Hematopoietic multipotent progenitor cell treated with erythropoietin and hydrocortisone succinate and interleukin-3 and kit ligand, for 17 days (in vitro differentiated cells): ENCODE data around the gene SAT2.
"Not testable (repeated sequence)": the region's sequence is repeated elsewhere in the genome, so short reads cannot be mapped to it uniquely, and the experiment has no call there.

Experiments used
- DNase-seq: peaks from one replicate; pipeline ENCODE4 v3.0.0-alpha.2; 2015; ENCODE audit warnings: low spot score

Gene SAT2

DNA sequence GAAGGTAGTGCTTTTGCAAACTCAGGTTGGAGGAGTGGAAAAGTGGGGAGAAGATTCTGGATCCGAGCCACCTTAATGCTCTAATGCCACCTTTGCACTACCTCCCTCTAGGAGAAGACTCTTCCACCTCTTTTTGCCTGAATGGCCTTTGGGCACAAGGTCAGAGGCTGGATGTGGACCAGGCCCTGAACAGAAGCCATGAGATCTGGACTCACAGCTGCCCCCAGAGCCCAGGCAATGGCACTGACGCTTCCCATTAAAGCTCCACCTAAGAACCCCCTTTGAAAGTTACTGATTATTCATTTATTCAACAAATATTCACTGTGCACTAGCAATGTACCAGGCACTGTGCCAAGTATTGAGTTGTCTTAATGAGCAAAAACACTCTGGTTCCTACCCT lies 5.5 kb upstream of the SAT2 start:
- DNase-seq, result no peak

DNA sequence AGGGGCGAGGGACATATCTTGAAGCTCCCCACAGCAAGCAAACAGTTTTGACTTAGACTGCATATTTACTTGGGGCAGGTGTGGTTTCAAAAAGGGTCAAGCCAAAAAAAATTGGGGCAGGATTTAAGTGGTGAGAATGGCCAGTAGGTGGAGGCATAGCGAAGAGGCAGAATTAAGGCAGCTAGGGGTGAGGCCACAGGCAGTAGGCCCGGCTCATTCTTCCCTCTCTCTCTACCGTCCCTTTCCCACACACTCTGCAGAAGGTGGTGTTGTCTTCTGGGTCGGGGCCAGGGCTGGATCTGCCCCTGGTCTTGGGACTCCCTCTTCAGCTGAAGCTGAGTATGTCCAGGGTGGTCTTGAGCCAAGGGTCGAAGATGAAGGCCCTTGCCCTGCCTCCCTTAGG lies 4.9 kb upstream of the SAT2 start:
- peak; percentile 83 for DNase-seq

DNA sequence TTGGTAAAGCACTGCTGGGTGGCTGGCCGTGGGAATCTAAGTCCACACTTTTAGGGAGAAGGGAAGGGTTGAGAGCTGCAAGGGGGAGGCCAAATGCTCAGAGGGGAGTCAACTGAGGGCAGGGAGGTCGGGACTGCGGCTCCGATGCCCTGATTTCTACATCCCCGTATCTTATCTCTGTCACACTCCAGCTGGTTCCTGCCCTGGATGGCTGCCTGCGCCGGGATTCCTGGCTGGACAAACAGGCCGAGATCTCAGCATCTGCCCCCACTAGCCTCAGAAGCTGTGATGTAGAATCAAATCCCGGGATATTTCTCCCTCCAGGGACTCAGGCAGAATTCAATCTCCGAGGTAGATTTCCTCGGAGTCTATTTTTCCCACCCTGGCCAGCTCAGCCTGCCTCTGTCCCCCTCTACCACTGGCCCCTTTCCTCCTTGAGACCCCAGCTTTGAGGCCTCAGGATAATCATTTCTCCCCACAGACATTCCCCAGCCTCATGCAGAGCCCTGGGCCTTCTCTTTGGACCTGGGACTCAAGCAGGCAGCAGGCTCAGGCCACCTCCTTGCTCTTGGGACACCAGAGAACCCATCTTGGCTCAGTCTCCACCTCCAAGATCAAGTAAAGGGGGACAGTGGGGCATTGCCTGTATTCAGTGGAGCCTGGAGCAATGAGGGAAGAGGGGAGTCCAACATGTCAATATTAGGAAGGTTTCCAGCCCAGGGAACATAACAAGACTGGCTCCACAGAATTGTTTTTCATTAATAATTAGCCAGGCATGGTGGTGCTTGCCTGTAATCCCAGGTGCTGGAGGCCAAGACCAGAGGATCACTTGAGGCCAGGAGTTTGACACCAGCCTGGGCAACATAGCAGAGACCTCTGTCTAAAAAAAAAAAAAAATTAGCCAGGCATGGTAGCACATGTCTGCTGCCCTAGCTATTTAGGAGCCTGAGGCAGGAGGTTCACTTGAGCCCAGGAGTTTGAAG lies 4.1 kb upstream of the SAT2 start:
- DNase-seq, result no peak

DNA sequence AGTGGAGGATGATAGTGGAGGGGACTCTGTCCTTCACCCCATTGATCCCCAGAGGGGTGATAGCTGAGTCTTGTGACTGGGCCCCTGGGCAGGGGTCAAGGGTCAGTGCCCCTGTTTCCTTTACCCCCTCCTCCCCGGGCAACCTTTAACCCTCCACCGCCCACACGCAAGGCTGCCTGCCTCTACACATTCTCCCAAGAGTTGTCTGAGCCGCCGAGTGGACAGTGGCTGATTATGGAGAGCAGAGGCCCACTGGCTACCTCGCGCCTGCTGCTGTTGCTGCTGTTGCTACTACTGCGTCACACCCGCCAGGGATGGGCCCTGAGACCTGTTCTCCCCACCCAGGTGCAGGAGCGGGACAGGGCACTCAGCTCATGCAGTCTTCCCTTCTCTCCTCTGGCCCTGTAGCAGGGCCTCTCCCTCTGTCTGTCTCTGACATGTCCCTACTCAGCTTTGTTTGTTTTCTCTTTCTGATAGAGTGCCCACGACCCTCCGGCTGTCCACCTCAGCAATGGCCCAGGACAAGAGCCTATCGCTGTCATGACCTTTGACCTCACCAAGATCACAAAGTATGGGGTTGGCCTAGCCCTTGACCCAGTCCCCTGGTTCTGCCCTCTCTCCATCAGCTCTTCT lies 2.4 kb upstream of the SAT2 start, which contains the start of gene SHBG:
Gene SHBG, plus strand, starts transcription at position 197 of the 633 bp plus-strand sequence. Its CDS starts 38 bp downstream, at position 235.
- DNase-seq, result no peak

DNA sequence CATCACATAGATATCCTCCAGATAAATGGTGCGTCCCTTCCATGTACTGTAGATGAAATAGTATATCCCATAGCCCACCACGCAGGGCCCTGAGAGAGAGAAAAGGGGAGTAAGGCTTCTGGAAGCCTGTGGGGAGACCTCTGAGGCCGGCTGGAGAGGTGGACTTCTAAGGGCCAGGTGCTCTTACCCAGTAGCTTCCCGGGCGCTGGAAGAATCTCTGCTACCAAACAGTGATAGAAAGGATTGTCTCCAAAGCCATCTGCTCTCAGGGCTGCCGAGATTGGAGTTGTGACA lies 718 bp downstream of the SAT2 start:
- no peak for DNase-seq

DNA sequence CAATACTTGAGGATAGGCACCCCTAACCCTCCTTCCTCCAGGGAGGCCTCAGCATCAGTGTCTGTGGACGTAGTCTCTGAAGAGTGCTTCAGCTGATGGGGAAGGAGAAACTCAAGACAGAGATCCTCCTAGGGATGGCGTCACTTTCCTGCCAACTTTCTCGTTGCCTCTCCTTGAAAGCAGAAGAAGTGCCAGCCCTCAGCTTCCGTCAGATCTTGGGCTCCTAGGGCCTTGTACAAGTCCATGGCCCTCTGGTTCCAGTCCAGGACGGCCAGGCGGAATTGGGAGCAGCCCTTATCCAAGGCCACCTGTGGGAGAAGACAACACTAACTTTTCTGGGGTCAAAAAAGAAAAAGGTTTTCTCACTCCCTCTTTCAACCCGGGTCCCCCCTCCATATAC lies 1.3 kb downstream of the SAT2 start:
- no peak for DNase-seq

DNA sequence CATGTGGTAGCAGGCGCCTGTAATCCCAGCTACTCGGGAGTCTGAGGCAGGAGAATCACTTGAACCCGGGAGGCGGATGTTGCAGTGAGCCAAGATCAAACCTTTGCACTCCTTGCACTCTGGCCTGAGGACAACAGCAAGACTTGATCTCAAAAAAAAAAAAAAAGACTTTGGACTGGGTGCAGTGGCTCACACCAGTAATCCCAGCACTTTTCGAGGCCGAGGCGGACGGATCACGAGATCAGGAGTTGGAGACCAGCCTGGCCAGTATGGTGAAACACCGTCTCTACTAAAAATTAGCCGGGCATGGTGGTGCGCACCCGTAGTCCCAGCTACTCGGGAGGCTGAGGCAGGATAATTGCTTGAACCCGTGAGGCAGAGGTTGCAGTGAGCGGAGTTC lies 1.9 kb downstream of the SAT2 start:
- DNase-seq, result not testable (repeated sequence)

DNA sequence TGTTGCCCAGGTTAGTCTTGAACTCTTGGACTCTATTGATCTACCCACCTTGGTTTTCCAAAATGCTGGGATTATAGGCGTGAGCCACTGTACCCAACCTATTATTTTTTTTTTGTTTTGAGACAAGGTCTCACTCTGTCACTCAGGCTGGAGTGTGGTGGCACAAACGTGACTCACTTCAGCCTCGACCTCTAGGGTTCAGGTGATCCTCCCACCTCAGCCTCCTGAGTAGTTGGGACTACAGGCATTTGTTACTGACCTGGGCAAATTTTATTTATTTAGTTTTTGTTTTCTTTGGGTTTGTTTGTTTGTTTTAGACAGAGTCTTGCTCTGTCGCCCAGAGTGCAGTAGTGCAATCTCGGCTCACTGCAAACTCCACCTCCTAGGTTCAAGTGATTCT lies 4.0 kb downstream of the SAT2 start:
- DNase-seq, result no peak

DNA sequence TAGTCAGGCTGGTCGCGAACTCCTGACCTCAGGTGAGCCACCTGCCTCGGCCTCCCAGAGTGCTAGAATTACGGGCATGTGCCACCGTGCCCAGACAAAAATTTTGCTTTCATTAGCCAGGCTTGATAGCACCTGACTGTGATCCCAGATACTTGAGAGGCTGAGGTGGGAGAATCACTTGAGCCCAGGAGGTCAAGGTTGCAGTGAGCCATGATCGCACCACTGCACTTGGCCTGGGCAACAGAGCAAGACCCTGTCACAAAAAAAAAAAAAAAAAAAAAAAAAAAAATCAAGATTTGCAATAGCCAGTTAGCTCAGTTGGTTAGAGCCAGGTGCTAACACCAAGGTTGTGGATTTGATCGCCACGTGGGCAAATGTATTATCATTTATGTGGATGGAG lies 6.8 kb downstream of the SAT2 start:
- no peak for DNase-seq

DNA sequence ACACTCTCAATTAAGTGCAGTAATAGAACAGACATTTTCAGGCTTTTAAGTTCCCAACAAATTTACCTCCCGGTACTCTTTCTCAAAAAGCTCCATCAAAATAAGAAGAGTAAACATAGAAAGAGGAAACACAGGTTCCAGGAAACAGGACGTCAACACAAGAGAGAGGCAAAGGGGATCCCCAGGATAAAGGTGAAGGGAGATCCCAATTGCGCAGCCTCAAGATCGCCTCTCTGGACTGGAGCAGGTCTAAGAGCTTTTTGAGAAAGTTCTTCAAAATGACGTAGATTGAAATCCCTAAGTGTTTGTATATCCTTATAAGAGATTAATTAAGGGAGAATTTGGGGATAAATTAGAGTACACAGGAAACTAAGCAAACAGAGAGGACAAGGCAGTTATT lies 9.0 kb downstream of the SAT2 start:
- DNase-seq, result no peak

DNA sequence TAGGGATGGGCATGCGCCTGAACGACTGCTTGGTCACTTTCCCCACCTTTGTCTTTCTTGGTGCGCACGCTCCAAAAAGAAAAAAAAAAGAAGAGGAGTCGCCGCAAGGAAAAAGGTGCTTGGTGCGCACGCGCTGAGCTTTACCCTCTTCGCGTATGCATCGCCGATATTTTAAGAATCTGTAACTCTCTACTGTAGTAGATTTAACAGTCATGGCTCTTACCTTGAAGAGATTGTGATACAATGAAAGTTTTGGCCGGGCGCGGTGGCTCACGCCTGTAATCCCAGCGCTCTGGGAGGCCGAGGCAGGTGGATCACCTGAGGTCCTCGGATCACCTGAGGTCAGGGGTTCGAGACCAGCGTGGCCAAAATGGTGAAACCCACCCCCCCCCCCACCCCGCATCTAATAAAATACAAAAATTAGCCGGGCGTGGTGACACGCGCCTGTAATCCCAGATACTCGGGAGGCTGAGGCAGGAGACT lies 12.3 kb downstream of the SAT2 start:
- no peak for DNase-seq

DNA sequence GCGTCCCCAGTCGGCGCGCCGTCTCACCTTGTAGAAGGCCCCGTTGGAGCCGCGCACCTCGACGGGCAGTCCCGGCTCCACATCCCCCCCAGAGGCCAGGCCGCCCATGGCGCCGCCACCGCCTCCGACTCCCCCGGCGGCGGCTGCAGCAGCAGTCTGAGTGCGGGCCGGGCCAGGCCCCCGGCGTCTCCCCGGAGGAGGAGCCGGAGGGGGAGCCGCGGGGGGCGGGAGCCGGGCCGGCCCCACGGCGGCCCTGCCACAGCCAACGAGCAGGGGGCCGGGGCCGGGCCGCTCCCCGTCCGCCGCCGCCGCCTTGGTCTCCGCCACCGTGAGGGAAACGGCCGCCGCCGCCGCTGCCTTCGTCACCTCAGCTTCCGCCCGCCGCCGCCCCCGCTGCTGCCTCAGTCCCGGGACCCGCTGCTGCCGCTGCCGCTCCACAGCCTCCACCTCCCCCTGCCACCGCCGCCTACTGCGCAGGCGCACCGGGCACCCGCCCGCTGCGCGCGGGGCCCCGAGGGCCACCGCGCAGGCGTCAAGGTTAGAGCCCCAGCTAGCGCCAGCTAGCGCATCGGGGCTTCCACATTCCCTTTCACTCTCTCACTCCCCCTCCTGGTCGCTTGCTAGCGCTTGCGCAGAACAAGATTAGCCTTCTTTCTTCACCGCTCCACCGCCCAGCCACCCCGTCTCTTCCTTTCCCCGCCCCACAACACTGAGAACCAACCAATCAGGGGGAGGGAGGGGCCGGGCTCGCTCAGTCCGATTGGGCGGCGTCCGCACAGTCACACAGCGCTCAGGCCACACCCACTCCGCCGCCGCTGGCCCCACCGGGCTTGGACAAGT lies 13.0 kb downstream of the SAT2 start, which contains the start of gene FXR2:
Gene FXR2, minus strand, starts transcription at position 473 of the 840 bp plus-strand sequence. Its CDS starts 365 bp downstream, at position 108.
- peak; percentile 100 for DNase-seq

DNA sequence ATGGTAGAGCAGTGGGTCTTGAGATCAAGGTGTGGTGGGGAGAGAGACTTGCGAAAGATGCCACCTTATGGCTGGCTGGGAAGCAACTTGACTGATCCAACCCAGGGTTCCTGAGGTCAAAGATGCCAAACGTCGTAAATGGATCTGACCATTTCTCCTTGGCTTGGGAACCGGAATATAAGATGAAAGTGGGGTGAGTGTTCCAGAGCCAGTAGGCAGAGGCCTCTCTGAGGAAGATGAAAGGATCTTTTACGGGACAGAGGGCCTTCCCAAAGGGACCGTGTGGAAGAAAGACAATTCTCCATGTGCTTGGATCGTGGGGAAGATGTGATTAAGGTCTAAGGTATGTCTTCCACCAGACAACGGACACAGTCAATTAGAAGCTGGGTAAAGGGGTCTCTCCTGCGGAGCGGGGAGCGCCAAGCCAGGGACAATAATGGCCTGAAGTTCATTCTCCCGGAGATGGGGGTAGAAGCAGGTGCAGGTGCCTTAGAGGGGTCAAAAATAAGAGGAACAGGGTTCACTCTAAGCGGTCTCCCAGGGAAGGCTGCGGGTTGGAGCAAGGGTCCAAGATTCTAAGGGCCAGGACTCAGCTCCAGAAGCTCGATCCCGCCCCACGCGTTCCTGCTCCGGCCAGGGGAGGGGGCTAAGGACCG lies 13.7 kb downstream of the SAT2 start:
- peak; percentile 42 for DNase-seq

DNA sequence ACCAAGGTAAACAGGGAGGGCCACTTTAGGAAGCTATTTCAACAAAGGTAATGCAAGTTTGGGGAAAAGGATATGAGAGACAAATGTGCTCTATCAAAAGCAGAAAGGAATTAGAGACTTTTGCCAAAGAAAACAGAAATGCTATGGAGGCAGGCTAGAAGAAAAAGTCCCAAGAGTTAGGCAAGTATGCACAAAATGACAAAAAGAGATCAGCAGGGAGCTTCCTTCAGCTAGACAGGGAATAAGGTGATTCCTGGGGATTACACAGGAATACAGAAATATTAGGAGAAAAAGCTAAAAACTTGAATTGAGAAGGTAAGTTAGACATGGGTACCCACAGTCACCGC lies 15.4 kb downstream of the SAT2 start:
- no peak for DNase-seq

DNA sequence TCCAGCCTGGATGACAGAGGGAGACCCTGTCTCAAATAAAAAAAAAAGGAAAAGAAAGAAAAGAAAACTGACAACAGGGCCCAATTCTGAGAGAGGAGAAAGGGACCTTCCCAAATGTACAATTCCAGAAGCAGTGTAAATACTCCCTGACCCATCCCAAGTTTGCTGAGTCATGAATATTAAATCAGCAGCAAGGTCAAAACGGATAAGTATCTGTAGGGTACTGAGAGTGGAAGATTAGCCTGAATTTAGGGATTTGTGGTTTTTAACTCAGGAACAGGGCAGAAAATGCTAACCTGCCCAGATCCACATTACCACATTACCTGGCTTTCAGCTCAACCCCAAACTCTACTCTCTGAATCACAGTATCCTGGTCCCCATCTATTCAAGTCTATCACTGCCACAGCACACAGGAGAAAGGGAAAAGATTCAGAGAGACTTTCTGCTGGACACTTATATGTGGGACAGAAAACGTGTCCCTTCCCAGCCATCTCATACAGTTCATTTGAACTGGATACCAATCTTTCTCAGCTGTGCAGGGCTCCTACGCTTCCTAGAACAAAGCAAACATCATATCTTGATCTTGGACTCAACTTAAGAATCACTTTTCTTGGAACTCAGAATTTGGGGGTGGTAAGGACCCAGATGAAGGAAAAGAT lies 15.9 kb downstream of the SAT2 start:
- peak; percentile 28 for DNase-seq

DNA sequence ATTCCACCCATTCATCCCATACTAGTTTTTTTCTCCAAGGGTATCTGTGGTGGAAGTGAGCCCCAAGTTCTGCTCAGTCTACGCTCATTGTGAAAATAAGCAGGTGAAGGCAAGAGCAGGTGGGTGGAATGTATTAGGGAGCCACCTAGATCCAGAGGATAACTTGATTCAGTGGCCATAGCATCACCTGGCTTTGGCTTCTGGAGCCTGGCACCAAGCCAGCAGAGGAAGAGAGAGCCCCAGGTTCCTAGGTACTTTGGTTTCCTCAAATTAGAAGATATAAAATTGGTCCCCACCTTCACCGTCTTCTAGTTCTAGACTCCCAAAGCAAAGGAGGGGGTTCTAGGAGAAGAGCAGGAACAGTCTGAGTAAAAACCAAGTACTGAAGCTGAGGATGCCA lies 17.0 kb downstream of the SAT2 start:
- DNase-seq, result no peak

DNA sequence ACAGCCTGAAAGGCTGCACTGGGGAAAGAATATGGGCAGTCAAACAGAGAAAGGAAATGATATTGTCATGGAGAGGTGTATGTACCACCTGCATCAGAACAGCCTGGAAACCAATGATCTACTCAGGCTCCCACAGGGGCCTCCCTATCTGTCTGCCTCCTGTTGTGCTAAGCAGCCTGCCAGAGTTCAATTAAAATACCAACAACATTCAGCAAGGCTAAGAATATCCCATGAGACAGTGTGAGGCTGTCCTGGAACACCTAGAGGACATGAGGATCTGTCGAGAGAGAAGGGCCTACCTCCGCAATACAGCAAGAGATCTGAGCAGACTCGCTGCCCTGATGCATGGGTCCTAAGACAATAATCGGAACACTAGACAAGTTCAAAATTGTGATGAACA lies 21.3 kb downstream of the SAT2 start:
- DNase-seq, result no peak

DNA sequence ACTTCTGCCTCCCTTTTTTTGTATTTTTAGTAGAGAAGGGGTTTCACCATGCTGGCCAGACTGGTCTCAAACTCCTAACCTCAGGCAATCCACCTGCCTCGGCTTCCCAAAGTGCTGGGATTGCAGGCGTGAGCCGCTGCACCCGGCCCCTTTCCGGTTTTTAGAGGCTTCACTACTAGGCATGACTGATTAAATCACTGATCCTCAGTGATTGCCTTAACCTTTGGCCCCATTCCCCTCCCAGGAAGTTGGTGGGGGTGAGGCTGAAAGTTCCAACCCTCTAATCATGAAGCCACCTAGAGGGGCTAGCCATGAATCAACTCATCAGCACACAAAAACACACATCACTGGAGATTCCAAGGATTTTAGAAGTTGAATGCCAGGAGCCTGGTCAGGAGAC lies 30.1 kb downstream of the SAT2 start:
- not testable (repeated sequence) for DNase-seq

DNA sequence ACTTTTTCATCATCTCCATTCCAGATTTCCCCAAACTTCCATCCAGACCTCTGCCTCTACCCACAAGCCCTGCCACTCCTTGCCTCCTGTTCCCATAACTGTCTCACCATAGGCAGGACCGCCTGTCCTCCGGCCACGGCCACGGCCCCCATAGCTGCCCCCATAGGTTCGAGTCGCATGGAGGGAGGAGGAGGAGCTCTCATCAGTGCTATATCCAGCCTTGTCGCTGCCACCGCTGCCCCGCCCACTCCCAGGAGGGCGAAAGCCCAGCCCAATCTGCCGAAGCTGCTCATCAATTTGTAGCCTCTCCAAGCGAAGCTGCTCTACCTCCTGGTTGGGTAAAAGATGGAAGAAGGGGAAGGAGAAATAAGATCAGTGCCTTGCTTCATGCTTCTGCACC lies 34.3 kb downstream of the SAT2 start:
- no peak for DNase-seq

DNA sequence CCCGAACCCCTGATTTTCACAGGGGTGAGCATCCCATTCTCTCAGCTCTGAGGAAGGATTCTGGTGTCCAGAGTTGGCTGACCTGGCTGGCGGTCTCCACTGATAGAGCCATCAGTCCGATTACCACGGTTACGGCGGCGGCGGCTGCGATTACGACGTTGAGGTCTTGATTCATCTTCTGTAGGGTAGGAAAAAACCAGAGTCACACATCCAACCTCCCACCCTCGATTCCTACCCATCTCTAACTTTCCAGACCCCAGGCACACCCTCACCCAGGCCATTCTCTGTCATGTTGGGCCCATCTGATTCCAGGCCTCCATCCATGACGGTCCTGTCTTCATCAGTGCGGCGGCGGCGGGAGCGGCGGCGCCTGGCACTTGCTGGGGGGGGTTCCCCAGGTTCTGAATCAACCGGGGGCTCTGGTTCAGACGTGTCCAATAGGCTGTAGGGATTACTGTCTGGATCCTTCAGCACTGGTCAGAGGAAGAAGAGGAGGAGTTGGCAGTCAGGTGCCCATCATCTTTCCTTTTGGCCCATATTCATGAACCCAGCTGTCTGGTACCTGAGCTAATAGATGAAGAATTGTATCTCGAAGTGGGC lies 35.1 kb downstream of the SAT2 start:
- no peak for DNase-seq

DNA sequence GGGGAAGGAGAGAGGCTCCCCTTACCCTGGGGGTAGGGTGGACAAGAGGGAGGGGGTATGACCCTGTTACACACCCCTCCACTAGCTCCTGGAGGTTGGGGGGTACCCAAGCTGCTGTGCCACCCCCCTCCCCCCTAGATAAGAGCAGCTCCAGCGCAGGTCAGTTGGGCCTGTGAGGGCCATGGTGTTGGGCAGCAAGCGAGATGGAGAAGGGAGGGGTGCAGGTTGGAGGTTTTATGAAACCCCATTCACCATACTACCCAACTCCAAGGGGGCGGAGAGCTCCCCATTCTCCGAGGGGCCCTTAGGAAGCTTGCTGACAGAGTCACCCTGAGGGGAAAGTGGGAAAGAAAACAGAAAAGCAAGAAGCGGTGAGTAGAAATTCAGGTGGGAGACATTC lies 36.0 kb downstream of the SAT2 start:
- no peak for DNase-seq
